Naive thymus-derived CD8-positive, alpha-beta T cell (primary cell): Measurements from ENCODE around the gene TLR2. TPM values are rescaled to one million over a fixed set of nuclear protein-coding genes. Genes with fewer than 3 reads are reported as not detected.

Experiments
- ATAC-seq, 2 donors: fragments of 150-1000 bp; cut with Tn5 transposase in 1 of 2; sonication (Bioruptor Pico), chemical (Tn5 transposase) in 1 of 2; 1 replicate in 1 of 2; 2 replicates in 1 of 2; pipeline ENCODE4 v1.10.0; 2021; ENCODE audit warnings: mild to moderate bottlenecking in 2 of 2, moderate library complexity in 2 of 2
- POLR2A ChIA-PET: fragments of 350-600 bp; sonication (Branson Sonifier 250); formaldehyde crosslinking; loops from one replicate; lab custom pipeline; 2021; ENCODE audit warnings: antibody characterized with exemption; lab: Charles Lee
- DNase-seq, 10 donors: peaks; one replicate each; pipeline versions ENCODE4 v3.0.0 to v3.0.0-alpha.2; 2020 to 2022
- H3K27ac Mint-ChIP-seq, 10 donors: one replicate each; pipeline ENCODE4 v1.8.0; 2020 to 2022; ENCODE audit warnings: mild to moderate bottlenecking in 10 of 10, mixed read lengths in 10 of 10, moderate library complexity in 4 of 10, inconsistent platforms in 1 of 10
- H3K27me3 Mint-ChIP-seq, 5 donors: one replicate each; pipeline ENCODE4 v1.8.0; 2021 to 2022; ENCODE audit warnings: mixed read lengths in 5 of 5
- H3K36me3 Mint-ChIP-seq, 3 donors: one replicate each; pipeline ENCODE4 v1.8.0; 2020 to 2022; ENCODE audit warnings: mixed read lengths in 3 of 3, mild to moderate bottlenecking in 2 of 3, inconsistent platforms in 1 of 3
- H3K4me1 Mint-ChIP-seq, 4 donors: one replicate each; pipeline ENCODE4 v1.8.0; 2021 to 2022; ENCODE audit warnings: mixed read lengths in 4 of 4
- H3K4me3 Mint-ChIP-seq, 10 donors: one replicate each; pipeline ENCODE4 v1.8.0; 2020 to 2022; ENCODE audit warnings: mild to moderate bottlenecking in 10 of 10, mixed read lengths in 10 of 10, moderate library complexity in 6 of 10, inconsistent platforms in 1 of 10
- H3K9me3 Mint-ChIP-seq, 9 donors: one replicate each; pipeline ENCODE4 v1.8.0; 2020 to 2022; ENCODE audit warnings: mixed read lengths in 9 of 9, mild to moderate bottlenecking in 3 of 9, inconsistent platforms in 1 of 9, moderate library complexity in 1 of 9
- polyA plus RNA-seq, 3 donors: library from polyadenylated mRNA; unstranded; fragments of 300-500 nt; fragmentation: Illumina TruSeq; gene quantifications; one replicate each; pipeline ENCODE4 v1.2.3, GENCODE V29; 2021
- total RNA-seq, 8 experiments: library from RNA in 2 of 8; stranded (reverse) in 2 of 8; gene quantifications; one replicate each; pipeline ENCODE4 v1.2.3 and lab custom pipeline; 2021 to 2026

The TLR2 gene
- total and polyA plus RNA-seq, 5 experiments from 2014 or later: 0.29 to 2.7 (median 0.71) TPM

GRCh38 chr4:153713866-153714646 lies 30.0 kb downstream of the TLR2 start:
- no peak for DNase-seq
- no peak overlapping the region for H3K27ac Mint-ChIP-seq
- POLR2A ChIA-PET: no interaction called here
- H3K36me3 Mint-ChIP-seq: peaks cover 0 to 10% (median 8%) of the 10 kb centered on the region in 3 donors
- peaks cover 0 to 18% (median 6%) of the 10 kb centered on the region in 9 donors for H3K9me3 Mint-ChIP-seq
- no peak overlapping the region for H3K4me3 Mint-ChIP-seq
- peaks cover 0 to 3% (median 0%) of the 10 kb centered on the region in 4 donors for H3K4me1 Mint-ChIP-seq
- no peak for ATAC-seq
- peaks cover 0 to 13% (median 1%) of the 10 kb centered on the region in 5 donors for H3K27me3 Mint-ChIP-seq

GRCh38 chr4:153722036-153722435 lies 38.0 kb downstream of the TLR2 start:
- Mint-ChIP-seq H3K4me1 (peaks cover 0 to 9% (median 0%) of the 10 kb centered on the region in 4 donors), H3K36me3 (peaks cover 0 to 16% (median 11%) of the 10 kb centered on the region in 3 donors), H3K9me3 (peaks cover 0 to 20% (median 9%) of the 10 kb centered on the region in 9 donors), H3K4me3 (no peak overlapping the region), H3K27ac (no peak overlapping the region), H3K27me3 (peaks cover 1 to 8% (median 5%) of the 10 kb centered on the region in 5 donors)
- POLR2A ChIA-PET: no interaction called here
- DNase-seq: no peak
- ATAC-seq: no peak

GRCh38 chr4:153724606-153725005 lies 40.5 kb downstream of the TLR2 start:
- Mint-ChIP-seq H3K9me3 (no peaks in the 10 kb centered on the region), H3K36me3 (peaks cover 0 to under 1% (median 0%) of the 10 kb centered on the region in 3 donors), H3K4me3 (no peak overlapping the region), H3K4me1 (peaks cover 0 to 33% (median 0%) of the 10 kb centered on the region in 4 donors), H3K27ac (no peak overlapping the region), H3K27me3 (peaks cover 0 to 5% (median 1%) of the 10 kb centered on the region in 5 donors)
- ATAC-seq (no peak), DNase-seq (no peak)
- POLR2A ChIA-PET: no interaction called here

GRCh38 chr4:153725136-153725830 lies 41.2 kb downstream of the TLR2 start:
- Mint-ChIP-seq H3K27ac (no peak overlapping the region), H3K9me3 (no peaks in the 10 kb centered on the region), H3K27me3 (peaks cover 0 to 5% (median 1%) of the 10 kb centered on the region in 5 donors), H3K4me3 (no peak overlapping the region), H3K36me3 (no peaks in the 10 kb centered on the region), H3K4me1 (peaks cover 0 to 40% (median 0%) of the 10 kb centered on the region in 4 donors)
- DNase-seq (no peak), ATAC-seq (no peak)
- POLR2A ChIA-PET: no interaction called here

- Mint-ChIP-seq H3K36me3 (no peaks in the 10 kb centered on the region), H3K4me1 (peaks cover 0 to 40% (median 0%) of the 10 kb centered on the region in 4 donors), H3K9me3 (no peaks in the 10 kb centered on the region), H3K27ac (no peak overlapping the region), H3K27me3 (peaks cover 0 to 5% (median 1%) of the 10 kb centered on the region in 5 donors), H3K4me3 (no peak overlapping the region)
- POLR2A ChIA-PET: no interaction called here
- DNase-seq: no peak
- no peak for ATAC-seq
Observed at GRCh38 chr4:153725831-153726154, 41.7 kb downstream of the TLR2 start.

- no peak overlapping the region for H3K4me3 Mint-ChIP-seq
- DNase-seq: no peak
- POLR2A ChIA-PET: no interaction called here
- H3K36me3 Mint-ChIP-seq: no peaks in the 10 kb centered on the region
- H3K9me3 Mint-ChIP-seq: no peaks in the 10 kb centered on the region
- H3K27me3 Mint-ChIP-seq: peaks cover 0 to 7% (median 1%) of the 10 kb centered on the region in 5 donors
- ATAC-seq: no peak
- no peak overlapping the region for H3K27ac Mint-ChIP-seq
- H3K4me1 Mint-ChIP-seq: peaks cover 0 to 40% (median 0%) of the 10 kb centered on the region in 4 donors
Observed at GRCh38 chr4:153728151-153728550, 44.1 kb downstream of the TLR2 start.

- Mint-ChIP-seq H3K4me3 (no peak overlapping the region), H3K27ac (no peak overlapping the region), H3K9me3 (no peaks in the 10 kb centered on the region), H3K27me3 (peaks cover 0 to 7% (median 0%) of the 10 kb centered on the region in 5 donors), H3K36me3 (no peaks in the 10 kb centered on the region), H3K4me1 (peaks cover 0 to 40% (median 0%) of the 10 kb centered on the region in 4 donors)
- POLR2A ChIA-PET: no interaction called here
- no peak for ATAC-seq
- no peak for DNase-seq
Observed at GRCh38 chr4:153728660-153729059, 44.6 kb downstream of the TLR2 start.

- DNase-seq: no peak
- H3K4me3 Mint-ChIP-seq: no peak overlapping the region
- POLR2A ChIA-PET: no interaction called here
- no peak overlapping the region for H3K27ac Mint-ChIP-seq
- no peaks in the 10 kb centered on the region for H3K36me3 Mint-ChIP-seq
- H3K9me3 Mint-ChIP-seq: no peaks in the 10 kb centered on the region
- no peak for ATAC-seq
- peaks cover 0 to 40% (median 0%) of the 10 kb centered on the region in 4 donors for H3K4me1 Mint-ChIP-seq
- peaks cover 0 to 2% (median 0%) of the 10 kb centered on the region in 5 donors for H3K27me3 Mint-ChIP-seq
Observed at GRCh38 chr4:153729895-153730294, 45.8 kb downstream of the TLR2 start.

- Mint-ChIP-seq H3K27ac (peak overlapping the region in 1 of 10 donors; percentile 74), H3K9me3 (no peaks in the 10 kb centered on the region), H3K4me3 (no peak overlapping the region), H3K36me3 (no peaks in the 10 kb centered on the region), H3K27me3 (peaks cover 0 to 2% (median 0%) of the 10 kb centered on the region in 5 donors), H3K4me1 (peaks cover 0 to 38% (median 0%) of the 10 kb centered on the region in 4 donors)
- DNase-seq (no peak), ATAC-seq (no peak)
- POLR2A ChIA-PET: no interaction called here
Observed at GRCh38 chr4:153731239-153731638, 47.2 kb downstream of the TLR2 start.

GRCh38 chr4:153733751-153734448 lies 49.8 kb downstream of the TLR2 start:
- Mint-ChIP-seq H3K9me3 (peaks cover 0 to 11% (median 0%) of the 10 kb centered on the region in 9 donors), H3K27me3 (peaks cover 0 to 4% (median 1%) of the 10 kb centered on the region in 5 donors), H3K36me3 (no peaks in the 10 kb centered on the region), H3K27ac (no peak overlapping the region), H3K4me3 (no peak overlapping the region), H3K4me1 (peaks cover 0 to 13% (median 0%) of the 10 kb centered on the region in 4 donors)
- POLR2A ChIA-PET: no interaction called here
- ATAC-seq (no peak), DNase-seq (no peak)

- POLR2A ChIA-PET: no interaction called here
- ATAC-seq (no peak), DNase-seq (no peak)
- peaks cover 2 to 11% (median 10%) of the 10 kb centered on the region in 3 donors for H3K36me3 Mint-ChIP-seq
- H3K9me3 Mint-ChIP-seq: peaks cover 3 to 17% (median 7%) of the 10 kb centered on the region in 9 donors
- H3K4me1 Mint-ChIP-seq: no peaks in the 10 kb centered on the region
- no peak overlapping the region for H3K4me3 Mint-ChIP-seq
- peaks cover 5 to 24% (median 11%) of the 10 kb centered on the region in 5 donors for H3K27me3 Mint-ChIP-seq
- H3K27ac Mint-ChIP-seq: no peak overlapping the region
Observed at GRCh38 chr4:153735906-153736461, 51.9 kb downstream of the TLR2 start.

GRCh38 chr4:153741541-153741940 lies 57.5 kb downstream of the TLR2 start:
- POLR2A ChIA-PET: no interaction called here
- H3K4me3 Mint-ChIP-seq: no peak overlapping the region
- H3K36me3 Mint-ChIP-seq: peaks cover 2 to 15% (median 11%) of the 10 kb centered on the region in 3 donors
- no peak for DNase-seq
- no peak for ATAC-seq
- peaks cover 7 to 39% (median 9%) of the 10 kb centered on the region in 5 donors for H3K27me3 Mint-ChIP-seq
- no peak overlapping the region for H3K27ac Mint-ChIP-seq
- H3K4me1 Mint-ChIP-seq: no peaks in the 10 kb centered on the region
- H3K9me3 Mint-ChIP-seq: peaks cover 3 to 22% (median 10%) of the 10 kb centered on the region in 9 donors
